Peyer's patch (tissue), 4 donors: ENCODE measurements around the gene TMEM132C. TPM values are rescaled to one million over a fixed set of nuclear protein-coding genes. Genes with fewer than 3 reads are reported as not detected.

Experiments
- DNase-seq, 3 donors: peaks; one replicate each; pipeline ENCODE4 v3.0.0-alpha.2; 2017 to 2019
- H3K27ac ChIP-seq, 4 donors: fragments of 200-600 bp; sonication (generic); one replicate each; pipeline ENCODE4 v1.5.1; 2016 to 2019
- H3K27me3 ChIP-seq, 2 donors: fragments of 200-600 bp; sonication (generic); one replicate each; pipeline ENCODE4 v1.5.1; 2019
- H3K36me3 ChIP-seq, 3 donors: fragments of 200-600 bp; sonication (generic); one replicate each; pipeline ENCODE4 v1.5.1; 2016 to 2019
- H3K4me1 ChIP-seq, 4 donors: fragments of 200-600 bp; sonication (generic); one replicate each; pipeline ENCODE4 v1.5.1; 2016 to 2019
- H3K4me3 ChIP-seq, 4 donors: fragments of 200-600 bp; sonication (generic); 1 replicate in 3 of 4; 2 replicates in 1 of 4; pipeline ENCODE4 v1.5.1; 2016 to 2019; ENCODE audit warnings: mild to moderate bottlenecking in 1 of 4
- H3K9me3 ChIP-seq, 4 donors: fragments of 200-600 bp; sonication (generic); one replicate each; pipeline ENCODE4 v1.5.1; 2016 to 2019; ENCODE audit warnings: mild to moderate bottlenecking in 1 of 4
- CTCF ChIP-seq, 6 experiments: fragments of 450-650 bp in 4 of 6; fragments of 200-600 bp in 2 of 6; sonication (generic) in 1 of 6; IDR thresholded peaks; one replicate each; pipeline ENCODE4 v1.5.1; 2017 to 2019; ENCODE audit warnings: antibody characterized with exemption in 6 of 6, mild to moderate bottlenecking in 3 of 6, moderate library complexity in 1 of 6
- POLR2A ChIP-seq, 2 donors: fragments of 450-650 bp; IDR thresholded peaks; one replicate each; pipeline ENCODE4 v1.5.1; 2017; ENCODE audit warnings: antibody characterized with exemption in 2 of 2, mild to moderate bottlenecking in 2 of 2, moderate library complexity in 2 of 2
- total RNA-seq, 4 donors: library from RNA; depleted of rRNA; stranded (reverse); fragments of >200 nt; gene quantifications; one replicate each; pipeline ENCODE4 v1.1.0, GENCODE V29; 2016

The TMEM132C gene
- total RNA-seq, 4 donors from 2014 or later: 0.88 to 5.0 (median 2.0) TPM

GRCh38 chr12:128571906-128572810 is 305.2 kb downstream of the TMEM132C start:
- no peak for DNase-seq
- TF ChIP-seq POLR2A (IDR thresholded peaks at IDR 0.05) (no peak), CTCF (IDR thresholded peaks at IDR 0.05) (no peak)

GRCh38 chr12:128573907-128574306 is 306.9 kb downstream of the TMEM132C start:
- Histone ChIP-seq H3K4me1 (no peaks in the 10 kb centered on the region), H3K36me3 (no peaks in the 10 kb centered on the region), H3K9me3 (no peaks in the 10 kb centered on the region), H3K4me3 (no peak overlapping the region), H3K27ac (no peak overlapping the region), H3K27me3 (no peaks in the 10 kb centered on the region)
- DNase-seq: no peak
- TF ChIP-seq POLR2A (IDR thresholded peaks at IDR 0.05) (no peak), CTCF (IDR thresholded peaks at IDR 0.05) (no peak)

More at GRCh38 chr12:128571906-128572810, 305.2 kb downstream of the TMEM132C start:
- Histone ChIP-seq H3K36me3 (no peaks in the 10 kb centered on the region), H3K27me3 (no peaks in the 10 kb centered on the region), H3K9me3 (no peaks in the 10 kb centered on the region), H3K27ac (no peak overlapping the region), H3K4me1 (no peaks in the 10 kb centered on the region), H3K4me3 (no peak overlapping the region)

GRCh38 chr12:128578045-128578444 is 311.1 kb downstream of the TMEM132C start:
- no peak overlapping the region for H3K27ac ChIP-seq
- H3K36me3 ChIP-seq: no peaks in the 10 kb centered on the region
- H3K27me3 ChIP-seq: no peaks in the 10 kb centered on the region
- H3K4me1 ChIP-seq: no peaks in the 10 kb centered on the region
- TF ChIP-seq CTCF (IDR thresholded peaks at IDR 0.05) (no peak), POLR2A (IDR thresholded peaks at IDR 0.05) (no peak)
- H3K4me3 ChIP-seq: no peak overlapping the region
- no peaks in the 10 kb centered on the region for H3K9me3 ChIP-seq
- DNase-seq: no peak

- H3K36me3 ChIP-seq: no peaks in the 10 kb centered on the region
- H3K9me3 ChIP-seq: no peaks in the 10 kb centered on the region
- no peak overlapping the region for H3K27ac ChIP-seq
- DNase-seq: no peak
- no peak overlapping the region for H3K4me3 ChIP-seq
- H3K27me3 ChIP-seq: no peaks in the 10 kb centered on the region
- TF ChIP-seq CTCF (IDR thresholded peaks at IDR 0.05) (no peak), POLR2A (IDR thresholded peaks at IDR 0.05) (no peak)
- H3K4me1 ChIP-seq: no peaks in the 10 kb centered on the region
Observed at GRCh38 chr12:128581321-128581761, 314.4 kb downstream of the TMEM132C start.

GRCh38 chr12:128583453-128583852 is 316.5 kb downstream of the TMEM132C start:
- no peak for TF ChIP-seq CTCF (IDR thresholded peaks at IDR 0.05)
- no peak for TF ChIP-seq POLR2A (IDR thresholded peaks at IDR 0.05)
- no peak for DNase-seq
- H3K27ac ChIP-seq: no peak overlapping the region
- H3K27me3 ChIP-seq: no peaks in the 10 kb centered on the region
- H3K4me3 ChIP-seq: no peak overlapping the region
- no peaks in the 10 kb centered on the region for H3K4me1 ChIP-seq
- H3K9me3 ChIP-seq: no peaks in the 10 kb centered on the region
- no peaks in the 10 kb centered on the region for H3K36me3 ChIP-seq
